ENCODE data around the gene SLC35A3. TPM values are rescaled to one million over a fixed set of nuclear protein-coding genes. Genes with fewer than 3 reads are reported as not detected.

Gene SLC35A3
- total RNA-seq, 2 donors from 2014 or later, result 6.6 to 8.7 TPM

- no peak for TF ChIP-seq CTCF (IDR thresholded peaks at IDR 0.05)
- Histone ChIP-seq H3K27ac (no peak overlapping the region), H3K4me3 (no peak overlapping the region), H3K36me3 (no peaks in the 10 kb centered on the region), H3K27me3 (no peaks in the 10 kb centered on the region), H3K4me1 (no peaks in the 10 kb centered on the region), H3K9me3 (no peaks in the 10 kb centered on the region)
- no peak for DNase-seq (ENCODE audit: low spot score)
Observed at GRCh38 chr1:100053727-100054126, 83.9 kb downstream of the SLC35A3 start.

- no peak for TF ChIP-seq CTCF (IDR thresholded peaks at IDR 0.05)
- Histone ChIP-seq H3K9me3 (no peaks in the 10 kb centered on the region), H3K27ac (no peak overlapping the region), H3K4me3 (no peak overlapping the region), H3K36me3 (peaks cover 44% of the 10 kb centered on the region), H3K4me1 (no peaks in the 10 kb centered on the region), H3K27me3 (no peaks in the 10 kb centered on the region)
- DNase-seq (ENCODE audit: low spot score), result no peak
Observed at GRCh38 chr1:100061681-100062080, 91.9 kb downstream of the SLC35A3 start.

- no peaks in the 10 kb centered on the region for H3K4me1 ChIP-seq
- peaks cover 71% of the 10 kb centered on the region for H3K36me3 ChIP-seq
Observed at GRCh38 chr1:100065183-100065968, 95.6 kb downstream of the SLC35A3 start.

GRCh38 chr1:100065969-100066227 lies 96.1 kb downstream of the SLC35A3 start:
- DNase-seq (ENCODE audit: low spot score), result no peak
- no peaks in the 10 kb centered on the region for H3K27me3 ChIP-seq
- H3K36me3 ChIP-seq, result peaks cover 71% of the 10 kb centered on the region
- H3K4me1 ChIP-seq, result no peaks in the 10 kb centered on the region
- no peak for TF ChIP-seq CTCF (IDR thresholded peaks at IDR 0.05)
- H3K9me3 ChIP-seq, result no peaks in the 10 kb centered on the region
- H3K27ac ChIP-seq, result no peak overlapping the region
- H3K4me3 ChIP-seq, result no peak overlapping the region

More at GRCh38 chr1:100065183-100065968, 95.6 kb downstream of the SLC35A3 start:
- no peak for DNase-seq (ENCODE audit: low spot score)
- no peak overlapping the region for H3K4me3 ChIP-seq
- H3K27ac ChIP-seq, result no peak overlapping the region
- no peaks in the 10 kb centered on the region for H3K9me3 ChIP-seq
- TF ChIP-seq CTCF (IDR thresholded peaks at IDR 0.05), result no peak
- H3K27me3 ChIP-seq, result no peaks in the 10 kb centered on the region

- Histone ChIP-seq H3K4me3 (no peak overlapping the region), H3K27ac (no peak overlapping the region), H3K27me3 (no peaks in the 10 kb centered on the region), H3K9me3 (no peaks in the 10 kb centered on the region), H3K36me3 (peaks cover 53% of the 10 kb centered on the region), H3K4me1 (no peaks in the 10 kb centered on the region)
- TF ChIP-seq CTCF (IDR thresholded peaks at IDR 0.05), result no peak
- no peak for DNase-seq (ENCODE audit: low spot score)
Observed at GRCh38 chr1:100070201-100070939, 100.6 kb downstream of the SLC35A3 start.

All from right atrium auricular region (tissue), 2 donors.